Measurements from ENCODE around the gene ERCC2.

Gene ERCC2

GRCh38 chr19:45364696-45365095 is 5.7 kb downstream of the ERCC2 start:
- POLR2A ChIA-PET = no interaction called here
- Histone ChIP-seq H3K4me1 (ENCODE audit: control extremely low read depth in 1 of 4, control insufficient read depth in 4 of 4, insufficient read depth in 4 of 4, low read length in 3 of 4) (no peaks in the 10 kb centered on the region), H3K9me3 (ENCODE audit: control extremely low read depth in 1 of 5, control insufficient read depth in 4 of 5, insufficient read depth in 2 of 5, low read depth in 1 of 5, low read length in 4 of 5) (no peaks in the 10 kb centered on the region), H3K4me3 (ENCODE audit: control insufficient read depth in 1 of 7, extremely low read depth in 1 of 7, insufficient read depth in 4 of 7, low read depth in 2 of 7, low read length in 6 of 7) (no peak overlapping the region), H3K27me3 (replicated peaks in 2 of 5; ENCODE audit: control insufficient read depth in 4 of 5, insufficient read depth in 5 of 5, low read length in 4 of 5) (no peaks in the 10 kb centered on the region), H3K27ac (ENCODE audit: insufficient read depth in 1 of 2, low read depth in 1 of 2, low read length in 2 of 2, poor library complexity in 1 of 2, severe bottlenecking in 2 of 2) (no peak overlapping the region), H3K36me3 (ENCODE audit: control insufficient read depth in 4 of 4, insufficient read depth in 4 of 4, low read length in 3 of 4) (peaks cover 6 to 39% (median 19%) of the 10 kb centered on the region in 4 experiments)
- CTCF ChIA-PET = no interaction called here
- WGBS (ENCODE audit: insufficient coverage) = 93% methylated on average over 11 of the region's 12 CpGs
- DNase-seq = no peak

GRCh38 chr19:45363861-45364459 is 6.4 kb downstream of the ERCC2 start:
- H3K4me3 ChIP-seq (ENCODE audit: control insufficient read depth in 1 of 7, extremely low read depth in 1 of 7, insufficient read depth in 4 of 7, low read depth in 2 of 7, low read length in 6 of 7) = no peak overlapping the region
- 98% methylated on average over 33 of the region's 44 CpGs for WGBS (ENCODE audit: insufficient coverage)
- no peaks in the 10 kb centered on the region for H3K9me3 ChIP-seq (ENCODE audit: control extremely low read depth in 1 of 5, control insufficient read depth in 4 of 5, insufficient read depth in 2 of 5, low read depth in 1 of 5, low read length in 4 of 5)
- DNase-seq = no peak
- H3K27ac ChIP-seq (ENCODE audit: insufficient read depth in 1 of 2, low read depth in 1 of 2, low read length in 2 of 2, poor library complexity in 1 of 2, severe bottlenecking in 2 of 2) = no peak overlapping the region
- no peaks in the 10 kb centered on the region for H3K4me1 ChIP-seq (ENCODE audit: control extremely low read depth in 1 of 4, control insufficient read depth in 4 of 4, insufficient read depth in 4 of 4, low read length in 3 of 4)
- ChIA-PET CTCF (no interaction called here), POLR2A (no interaction called here)
- no peaks in the 10 kb centered on the region for H3K27me3 ChIP-seq (replicated peaks in 2 of 5; ENCODE audit: control insufficient read depth in 4 of 5, insufficient read depth in 5 of 5, low read length in 4 of 5)
- H3K36me3 ChIP-seq (ENCODE audit: control insufficient read depth in 4 of 4, insufficient read depth in 4 of 4, low read length in 3 of 4) = peaks cover 6 to 46% (median 22%) of the 10 kb centered on the region in 4 experiments

DNA sequence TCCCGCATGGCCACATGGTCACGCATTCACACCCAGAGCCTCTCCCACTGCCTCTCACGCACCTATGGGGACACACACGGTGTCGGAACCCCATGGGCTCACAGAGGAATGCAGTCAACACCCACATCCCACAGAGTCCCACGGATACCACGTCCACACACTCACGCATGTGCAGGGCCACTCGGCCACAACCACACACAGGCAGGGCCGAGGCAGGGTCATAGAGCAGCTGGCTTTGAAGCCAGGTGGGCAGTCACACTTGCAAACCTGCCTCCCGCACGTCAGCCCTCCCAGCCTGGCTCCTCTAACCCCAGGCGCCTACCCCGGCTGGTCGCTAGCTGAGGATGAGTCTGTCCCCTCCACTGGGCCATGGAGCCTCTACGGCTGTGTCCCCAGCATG is 8.1 kb downstream of the ERCC2 start:
- DNase-seq = no peak
- no peaks in the 10 kb centered on the region for H3K4me1 ChIP-seq (ENCODE audit: control extremely low read depth in 1 of 4, control insufficient read depth in 4 of 4, insufficient read depth in 4 of 4, low read length in 3 of 4)
- CTCF ChIA-PET = no interaction called here
- peaks cover 4 to 59% (median 24%) of the 10 kb centered on the region in 4 experiments for H3K36me3 ChIP-seq (ENCODE audit: control insufficient read depth in 4 of 4, insufficient read depth in 4 of 4, low read length in 3 of 4)
- POLR2A ChIA-PET = no interaction called here
- H3K27ac ChIP-seq (ENCODE audit: insufficient read depth in 1 of 2, low read depth in 1 of 2, low read length in 2 of 2, poor library complexity in 1 of 2, severe bottlenecking in 2 of 2) = no peak overlapping the region
- H3K4me3 ChIP-seq (ENCODE audit: control insufficient read depth in 1 of 7, extremely low read depth in 1 of 7, insufficient read depth in 4 of 7, low read depth in 2 of 7, low read length in 6 of 7) = no peak overlapping the region
- 92% methylated on average over 14 of the region's 16 CpGs for WGBS (ENCODE audit: insufficient coverage)
- no peaks in the 10 kb centered on the region for H3K9me3 ChIP-seq (ENCODE audit: control extremely low read depth in 1 of 5, control insufficient read depth in 4 of 5, insufficient read depth in 2 of 5, low read depth in 1 of 5, low read length in 4 of 5)
- no peaks in the 10 kb centered on the region for H3K27me3 ChIP-seq (replicated peaks in 2 of 5; ENCODE audit: control insufficient read depth in 4 of 5, insufficient read depth in 5 of 5, low read length in 4 of 5)

GRCh38 chr19:45361608-45362007 is 8.8 kb downstream of the ERCC2 start:
- no peak for DNase-seq
- no peak overlapping the region for H3K27ac ChIP-seq (ENCODE audit: insufficient read depth in 1 of 2, low read depth in 1 of 2, low read length in 2 of 2, poor library complexity in 1 of 2, severe bottlenecking in 2 of 2)
- 94% methylated on average over 12 of the region's 14 CpGs for WGBS (ENCODE audit: insufficient coverage)
- H3K9me3 ChIP-seq (ENCODE audit: control extremely low read depth in 1 of 5, control insufficient read depth in 4 of 5, insufficient read depth in 2 of 5, low read depth in 1 of 5, low read length in 4 of 5) = no peaks in the 10 kb centered on the region
- no peaks in the 10 kb centered on the region for H3K27me3 ChIP-seq (replicated peaks in 2 of 5; ENCODE audit: control insufficient read depth in 4 of 5, insufficient read depth in 5 of 5, low read length in 4 of 5)
- ChIA-PET POLR2A (interaction anchor here (0.6 kb wide), 1 partner anchor 101 kb away, joined by 3 read pairs; no protein-coding TSS in a partner anchor), CTCF (interaction anchor here (0.7 kb wide), 1 partner anchor 11 kb away, joined by 3 read pairs; no protein-coding TSS in a partner anchor)
- H3K4me1 ChIP-seq (ENCODE audit: control extremely low read depth in 1 of 4, control insufficient read depth in 4 of 4, insufficient read depth in 4 of 4, low read length in 3 of 4) = no peaks in the 10 kb centered on the region
- H3K36me3 ChIP-seq (ENCODE audit: control insufficient read depth in 4 of 4, insufficient read depth in 4 of 4, low read length in 3 of 4) = peaks cover 4 to 66% (median 28%) of the 10 kb centered on the region in 4 experiments
- no peak overlapping the region for H3K4me3 ChIP-seq (ENCODE audit: control insufficient read depth in 1 of 7, extremely low read depth in 1 of 7, insufficient read depth in 4 of 7, low read depth in 2 of 7, low read length in 6 of 7)

GRCh38 chr19:45358213-45358792 is 12.1 kb downstream of the ERCC2 start:
- no peaks in the 10 kb centered on the region for H3K9me3 ChIP-seq (ENCODE audit: control extremely low read depth in 1 of 5, control insufficient read depth in 4 of 5, insufficient read depth in 2 of 5, low read depth in 1 of 5, low read length in 4 of 5)
- H3K4me3 ChIP-seq (ENCODE audit: control insufficient read depth in 1 of 7, extremely low read depth in 1 of 7, insufficient read depth in 4 of 7, low read depth in 2 of 7, low read length in 6 of 7) = no peak overlapping the region
- 94% methylated on average over 10 of the region's 12 CpGs for WGBS (ENCODE audit: insufficient coverage)
- peaks cover 4 to 77% (median 36%) of the 10 kb centered on the region in 4 experiments for H3K36me3 ChIP-seq (ENCODE audit: control insufficient read depth in 4 of 4, insufficient read depth in 4 of 4, low read length in 3 of 4)
- CTCF ChIA-PET = no interaction called here
- DNase-seq = no peak
- H3K27me3 ChIP-seq (replicated peaks in 2 of 5; ENCODE audit: control insufficient read depth in 4 of 5, insufficient read depth in 5 of 5, low read length in 4 of 5) = no peaks in the 10 kb centered on the region
- H3K27ac ChIP-seq (ENCODE audit: insufficient read depth in 1 of 2, low read depth in 1 of 2, low read length in 2 of 2, poor library complexity in 1 of 2, severe bottlenecking in 2 of 2) = no peak overlapping the region
- H3K4me1 ChIP-seq (ENCODE audit: control extremely low read depth in 1 of 4, control insufficient read depth in 4 of 4, insufficient read depth in 4 of 4, low read length in 3 of 4) = no peaks in the 10 kb centered on the region
- POLR2A ChIA-PET = no interaction called here

DNA sequence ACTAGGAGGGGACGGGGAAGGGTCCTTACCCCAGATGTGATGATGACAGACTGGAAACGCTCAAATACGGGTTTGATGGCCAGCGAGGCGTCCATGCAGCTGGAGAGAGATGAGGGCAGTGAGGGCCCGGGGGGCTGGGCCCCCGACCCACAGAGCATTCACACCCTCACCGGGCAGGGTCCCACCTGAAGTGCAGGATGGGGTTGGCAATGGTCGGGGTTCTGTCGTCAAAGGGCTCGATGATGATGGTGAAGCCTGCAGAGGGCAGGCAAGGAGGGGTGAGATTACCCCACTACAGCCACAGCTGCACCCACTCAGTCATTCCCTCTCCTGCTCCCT is 13.0 kb downstream of the ERCC2 start:
- Histone ChIP-seq H3K4me3 (ENCODE audit: control insufficient read depth in 1 of 7, extremely low read depth in 1 of 7, insufficient read depth in 4 of 7, low read depth in 2 of 7, low read length in 6 of 7) (no peak overlapping the region), H3K27me3 (replicated peaks in 2 of 5; ENCODE audit: control insufficient read depth in 4 of 5, insufficient read depth in 5 of 5, low read length in 4 of 5) (no peaks in the 10 kb centered on the region), H3K9me3 (ENCODE audit: control extremely low read depth in 1 of 5, control insufficient read depth in 4 of 5, insufficient read depth in 2 of 5, low read depth in 1 of 5, low read length in 4 of 5) (no peaks in the 10 kb centered on the region), H3K4me1 (ENCODE audit: control extremely low read depth in 1 of 4, control insufficient read depth in 4 of 4, insufficient read depth in 4 of 4, low read length in 3 of 4) (no peaks in the 10 kb centered on the region), H3K36me3 (ENCODE audit: control insufficient read depth in 4 of 4, insufficient read depth in 4 of 4, low read length in 3 of 4) (peaks cover 4 to 70% (median 36%) of the 10 kb centered on the region in 4 experiments), H3K27ac (ENCODE audit: insufficient read depth in 1 of 2, low read depth in 1 of 2, low read length in 2 of 2, poor library complexity in 1 of 2, severe bottlenecking in 2 of 2) (no peak overlapping the region)
- ChIA-PET POLR2A (no interaction called here), CTCF (no interaction called here)
- no peak for DNase-seq
- WGBS (ENCODE audit: insufficient coverage) = 95% methylated on average over 9 of the region's 11 CpGs

- H3K27me3 ChIP-seq (replicated peaks in 2 of 5; ENCODE audit: control insufficient read depth in 4 of 5, insufficient read depth in 5 of 5, low read length in 4 of 5) = no peaks in the 10 kb centered on the region
- H3K4me1 ChIP-seq (ENCODE audit: control extremely low read depth in 1 of 4, control insufficient read depth in 4 of 4, insufficient read depth in 4 of 4, low read length in 3 of 4) = no peaks in the 10 kb centered on the region
- ChIA-PET CTCF (no interaction called here), POLR2A (no interaction called here)
- no peaks in the 10 kb centered on the region for H3K9me3 ChIP-seq (ENCODE audit: control extremely low read depth in 1 of 5, control insufficient read depth in 4 of 5, insufficient read depth in 2 of 5, low read depth in 1 of 5, low read length in 4 of 5)
- WGBS (ENCODE audit: insufficient coverage) = 81% methylated on average over 15 of the region's 20 CpGs
- no peak overlapping the region for H3K27ac ChIP-seq (ENCODE audit: insufficient read depth in 1 of 2, low read depth in 1 of 2, low read length in 2 of 2, poor library complexity in 1 of 2, severe bottlenecking in 2 of 2)
- H3K4me3 ChIP-seq (ENCODE audit: control insufficient read depth in 1 of 7, extremely low read depth in 1 of 7, insufficient read depth in 4 of 7, low read depth in 2 of 7, low read length in 6 of 7) = no peak overlapping the region
- peak; percentile 12 to 64 (median 42) for DNase-seq
- H3K36me3 ChIP-seq (ENCODE audit: control insufficient read depth in 4 of 4, insufficient read depth in 4 of 4, low read length in 3 of 4) = peaks cover 7 to 71% (median 37%) of the 10 kb centered on the region in 4 experiments
Observed at GRCh38 chr19:45356760-45357444, 13.5 kb downstream of the ERCC2 start.

Measured in common myeloid progenitor, CD34-positive (primary cell).